ENCODE measurements around the gene SYPL2.

SYPL2 gene

GRCh38 chr1:109479901-109480300, 13.6 kb downstream of the SYPL2 start:
- H3K4me1 ChIP-seq (ENCODE audit: control insufficient read depth in 2 of 2, insufficient read depth in 2 of 2, low read length in 2 of 2), result peaks cover 12 to 13% of the 10 kb centered on the region in 2 donors
- H3K9me3 ChIP-seq (ENCODE audit: control insufficient read depth in 2 of 2, low read length in 2 of 2), result no peaks in the 10 kb centered on the region
- no peak overlapping the region for H3K9ac ChIP-seq (ENCODE audit: low read depth in 1 of 2, low read length in 2 of 2)
- H3K4me3 ChIP-seq (ENCODE audit: low read length in 2 of 2), result no peak overlapping the region
- peaks cover 2 to 3% of the 10 kb centered on the region in 2 donors for H3K27me3 ChIP-seq (ENCODE audit: control insufficient read depth in 2 of 2, insufficient read depth in 2 of 2, low read length in 2 of 2)
- H3K27ac ChIP-seq (ENCODE audit: low read depth in 2 of 2, low read length in 2 of 2), result no peak overlapping the region
- H3K36me3 ChIP-seq (ENCODE audit: control insufficient read depth in 2 of 2, insufficient read depth in 2 of 2, low read length in 2 of 2), result no peaks in the 10 kb centered on the region

- no peaks in the 10 kb centered on the region for H3K9me3 ChIP-seq (ENCODE audit: control insufficient read depth in 2 of 2, low read length in 2 of 2)
- no peaks in the 10 kb centered on the region for H3K36me3 ChIP-seq (ENCODE audit: control insufficient read depth in 2 of 2, insufficient read depth in 2 of 2, low read length in 2 of 2)
- peaks cover 12 to 13% of the 10 kb centered on the region in 2 donors for H3K4me1 ChIP-seq (ENCODE audit: control insufficient read depth in 2 of 2, insufficient read depth in 2 of 2, low read length in 2 of 2)
- H3K27me3 ChIP-seq (ENCODE audit: control insufficient read depth in 2 of 2, insufficient read depth in 2 of 2, low read length in 2 of 2), result peaks cover 2 to 3% of the 10 kb centered on the region in 2 donors
- H3K9ac ChIP-seq (ENCODE audit: low read depth in 1 of 2, low read length in 2 of 2), result no peak overlapping the region
- no peak overlapping the region for H3K27ac ChIP-seq (ENCODE audit: low read depth in 2 of 2, low read length in 2 of 2)
- H3K4me3 ChIP-seq (ENCODE audit: low read length in 2 of 2), result no peak overlapping the region
These were observed 15.3 kb downstream of the SYPL2 start for GRCh38 chr1:109481646-109482045.

DNA sequence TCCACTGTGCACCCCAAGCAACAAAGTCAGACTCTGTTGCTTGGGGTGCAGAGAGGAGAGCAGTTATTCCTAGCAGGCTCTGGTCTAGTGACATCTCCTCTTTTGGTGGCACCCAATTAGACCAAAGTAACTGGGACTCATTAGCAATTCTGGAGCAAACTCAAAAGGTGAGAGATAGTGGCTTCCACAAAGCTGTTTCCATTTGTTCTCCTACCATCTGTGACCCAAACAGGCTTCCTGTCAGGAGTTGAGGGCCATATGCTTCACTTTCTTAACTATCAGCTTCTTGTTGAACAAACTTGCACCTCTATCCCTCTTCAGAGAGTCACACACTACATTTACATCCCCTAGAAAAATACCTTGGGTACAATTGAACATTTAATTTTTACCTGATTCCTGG, 15.9 kb downstream of the SYPL2 start:
- Histone ChIP-seq H3K36me3 (ENCODE audit: control insufficient read depth in 2 of 2, insufficient read depth in 2 of 2, low read length in 2 of 2) (no peaks in the 10 kb centered on the region), H3K9me3 (ENCODE audit: control insufficient read depth in 2 of 2, low read length in 2 of 2) (no peaks in the 10 kb centered on the region), H3K9ac (ENCODE audit: low read depth in 1 of 2, low read length in 2 of 2) (no peak overlapping the region), H3K27ac (ENCODE audit: low read depth in 2 of 2, low read length in 2 of 2) (no peak overlapping the region), H3K27me3 (ENCODE audit: control insufficient read depth in 2 of 2, insufficient read depth in 2 of 2, low read length in 2 of 2) (peaks cover 2 to 3% of the 10 kb centered on the region in 2 donors), H3K4me1 (ENCODE audit: control insufficient read depth in 2 of 2, insufficient read depth in 2 of 2, low read length in 2 of 2) (peaks cover 12 to 13% of the 10 kb centered on the region in 2 donors), H3K4me3 (ENCODE audit: low read length in 2 of 2) (no peak overlapping the region)

DNA sequence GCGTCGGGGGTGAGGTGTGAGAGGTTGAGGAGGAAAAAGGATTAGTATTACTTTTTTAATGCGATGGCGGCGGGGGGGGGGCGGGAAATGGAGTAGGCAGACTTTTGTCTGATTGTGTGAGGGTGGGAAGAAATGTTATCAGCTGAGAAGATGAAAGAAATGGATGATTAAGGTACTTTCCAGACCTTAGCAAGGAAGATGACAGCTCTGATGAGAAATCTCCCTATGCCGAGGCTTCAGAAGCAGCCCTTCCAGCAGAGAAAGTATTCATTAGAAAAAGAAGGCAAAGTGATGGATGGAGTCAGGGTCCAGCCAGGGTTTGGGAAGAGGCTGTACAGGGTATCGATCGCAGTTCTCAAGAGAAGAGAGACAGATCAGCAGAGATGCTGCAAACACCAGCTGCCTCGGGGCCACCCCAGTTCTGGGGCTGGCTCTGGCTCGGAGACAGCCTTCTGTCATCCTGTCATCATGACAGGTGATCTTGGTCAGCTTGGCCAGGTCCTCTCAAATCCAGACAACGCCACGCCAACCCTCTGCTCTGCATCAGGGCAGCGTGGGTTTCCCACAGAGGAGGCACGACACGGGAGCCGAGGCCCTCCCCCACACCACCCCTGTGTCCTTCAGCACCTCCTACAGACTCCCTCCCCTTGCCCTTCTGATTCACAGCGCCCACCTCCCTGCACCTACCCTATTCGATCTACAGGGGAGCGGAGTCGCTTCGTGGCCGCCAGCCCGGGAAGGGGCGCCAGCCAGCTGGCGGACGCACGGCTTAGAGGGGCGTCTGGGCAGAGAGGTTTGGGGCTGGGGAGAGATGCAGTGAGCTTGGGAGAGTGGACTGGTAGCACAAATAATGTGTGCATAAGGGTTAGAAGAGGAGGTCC, 16.7 kb downstream of the SYPL2 start:
- peaks cover 2 to 3% of the 10 kb centered on the region in 2 donors for H3K27me3 ChIP-seq (ENCODE audit: control insufficient read depth in 2 of 2, insufficient read depth in 2 of 2, low read length in 2 of 2)
- peaks cover 12 to 13% of the 10 kb centered on the region in 2 donors for H3K4me1 ChIP-seq (ENCODE audit: control insufficient read depth in 2 of 2, insufficient read depth in 2 of 2, low read length in 2 of 2)
- peak overlapping the region; percentile 75 to 90 for H3K4me3 ChIP-seq (ENCODE audit: low read length in 2 of 2)
- peak overlapping the region in 1 of 2 donors; percentile 14 for H3K9ac ChIP-seq (ENCODE audit: low read depth in 1 of 2, low read length in 2 of 2)
- H3K9me3 ChIP-seq (ENCODE audit: control insufficient read depth in 2 of 2, low read length in 2 of 2), result no peaks in the 10 kb centered on the region
- no peaks in the 10 kb centered on the region for H3K36me3 ChIP-seq (ENCODE audit: control insufficient read depth in 2 of 2, insufficient read depth in 2 of 2, low read length in 2 of 2)
- no peak overlapping the region for H3K27ac ChIP-seq (ENCODE audit: low read depth in 2 of 2, low read length in 2 of 2)

DNA sequence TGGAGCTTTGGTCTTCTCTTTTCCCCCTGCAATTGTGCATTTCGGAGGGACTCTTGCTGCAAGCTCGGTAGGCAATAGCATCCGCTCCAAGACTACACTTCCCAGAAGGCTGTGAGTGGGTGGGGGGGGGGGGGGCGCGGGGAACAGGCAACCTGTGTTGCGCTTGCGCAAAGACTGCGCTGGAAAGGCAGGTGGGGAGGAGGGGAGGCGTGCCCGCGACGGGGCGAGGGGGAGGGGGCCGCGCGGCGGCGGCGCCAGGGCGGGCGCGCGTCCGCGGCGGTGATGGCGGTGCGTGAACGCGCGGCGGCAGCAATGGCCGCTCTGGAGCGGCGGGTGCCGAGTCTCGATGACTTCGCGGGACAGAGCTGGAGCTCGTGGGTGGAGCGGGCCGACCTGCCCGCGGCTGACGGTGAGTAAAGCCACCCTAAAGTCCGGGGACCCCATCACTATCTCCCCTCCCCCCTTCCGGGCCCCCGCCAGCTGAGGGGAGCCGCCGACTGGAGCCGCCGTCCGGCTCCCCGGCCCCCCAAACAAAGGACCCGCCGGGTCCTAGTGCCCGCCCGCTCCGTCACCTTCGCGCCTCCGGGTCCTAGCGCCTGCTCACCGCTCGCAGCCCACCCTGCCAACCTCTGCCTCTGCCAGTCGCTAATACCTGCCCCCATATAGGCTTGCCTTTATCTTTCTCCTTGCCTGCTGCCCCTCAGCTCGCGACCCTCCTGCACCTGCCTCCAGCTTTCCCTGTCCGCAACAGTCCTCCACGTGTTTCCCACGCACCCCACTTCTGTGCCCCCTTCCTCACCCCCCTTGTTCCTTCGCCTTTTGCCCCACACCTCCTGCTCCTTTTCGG, 17.5 kb downstream of the SYPL2 start, which contains the start of gene ATXN7L2:
Gene ATXN7L2 (plus strand): TSS at position 234 of the 847 bp plus-strand sequence. CDS start 49 bp downstream, at position 283.
- Histone ChIP-seq H3K27me3 (ENCODE audit: control insufficient read depth in 2 of 2, insufficient read depth in 2 of 2, low read length in 2 of 2) (peaks cover 2 to 3% of the 10 kb centered on the region in 2 donors), H3K4me1 (ENCODE audit: control insufficient read depth in 2 of 2, insufficient read depth in 2 of 2, low read length in 2 of 2) (peaks cover 12 to 13% of the 10 kb centered on the region in 2 donors), H3K27ac (ENCODE audit: low read depth in 2 of 2, low read length in 2 of 2) (peak within 1 kb of the TSS; percentile 86 to 90), H3K4me3 (ENCODE audit: low read length in 2 of 2) (peak within 1 kb of the TSS; percentile 75 to 90), H3K9me3 (ENCODE audit: control insufficient read depth in 2 of 2, low read length in 2 of 2) (no peaks in the 10 kb centered on the region), H3K9ac (ENCODE audit: low read depth in 1 of 2, low read length in 2 of 2) (peak within 1 kb of the TSS; percentile 70 to 73), H3K36me3 (ENCODE audit: control insufficient read depth in 2 of 2, insufficient read depth in 2 of 2, low read length in 2 of 2) (no peaks in the 10 kb centered on the region)

DNA sequence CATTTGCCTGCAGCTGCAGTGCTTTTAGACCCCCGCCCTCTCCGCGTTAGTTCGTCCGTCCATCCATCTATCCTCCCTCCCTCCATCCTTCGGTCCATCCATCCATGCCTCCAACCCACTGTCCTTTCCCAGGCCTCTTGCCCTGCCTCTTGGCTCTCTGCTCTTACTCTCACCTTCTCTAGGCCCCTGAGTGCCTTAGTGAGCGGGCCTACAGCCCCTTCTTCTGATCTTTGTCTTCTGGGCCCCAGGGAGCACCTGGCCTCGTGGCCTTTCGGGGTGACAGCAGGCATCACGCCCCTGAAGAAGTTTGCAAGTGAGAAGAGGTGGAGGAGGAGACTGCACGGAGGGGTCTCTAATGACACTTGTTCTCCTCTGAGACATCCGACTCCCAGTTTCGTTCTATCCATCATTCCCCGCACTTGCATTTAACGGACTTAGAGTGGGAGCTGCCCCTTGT, 18.2 kb downstream of the SYPL2 start:
- H3K36me3 ChIP-seq (ENCODE audit: control insufficient read depth in 2 of 2, insufficient read depth in 2 of 2, low read length in 2 of 2), result no peaks in the 10 kb centered on the region
- peaks cover 12 to 13% of the 10 kb centered on the region in 2 donors for H3K4me1 ChIP-seq (ENCODE audit: control insufficient read depth in 2 of 2, insufficient read depth in 2 of 2, low read length in 2 of 2)
- no peak overlapping the region for H3K27ac ChIP-seq (ENCODE audit: low read depth in 2 of 2, low read length in 2 of 2)
- H3K27me3 ChIP-seq (ENCODE audit: control insufficient read depth in 2 of 2, insufficient read depth in 2 of 2, low read length in 2 of 2), result peaks cover 2 to 3% of the 10 kb centered on the region in 2 donors
- H3K9ac ChIP-seq (ENCODE audit: low read depth in 1 of 2, low read length in 2 of 2), result peak overlapping the region; percentile 70 to 73
- peak overlapping the region; percentile 69 to 83 for H3K4me3 ChIP-seq (ENCODE audit: low read length in 2 of 2)
- H3K9me3 ChIP-seq (ENCODE audit: control insufficient read depth in 2 of 2, low read length in 2 of 2), result no peaks in the 10 kb centered on the region

- peak overlapping the region in 1 of 2 donors; percentile 83 for H3K4me3 ChIP-seq (ENCODE audit: low read length in 2 of 2)
- H3K4me1 ChIP-seq (ENCODE audit: control insufficient read depth in 2 of 2, insufficient read depth in 2 of 2, low read length in 2 of 2), result peaks cover 12 to 13% of the 10 kb centered on the region in 2 donors
- no peak overlapping the region for H3K27ac ChIP-seq (ENCODE audit: low read depth in 2 of 2, low read length in 2 of 2)
- no peaks in the 10 kb centered on the region for H3K9me3 ChIP-seq (ENCODE audit: control insufficient read depth in 2 of 2, low read length in 2 of 2)
- H3K9ac ChIP-seq (ENCODE audit: low read depth in 1 of 2, low read length in 2 of 2), result no peak overlapping the region
- peaks cover 2 to 3% of the 10 kb centered on the region in 2 donors for H3K27me3 ChIP-seq (ENCODE audit: control insufficient read depth in 2 of 2, insufficient read depth in 2 of 2, low read length in 2 of 2)
- no peaks in the 10 kb centered on the region for H3K36me3 ChIP-seq (ENCODE audit: control insufficient read depth in 2 of 2, insufficient read depth in 2 of 2, low read length in 2 of 2)
These were observed 18.7 kb downstream of the SYPL2 start for GRCh38 chr1:109485001-109485400.

GRCh38 chr1:109487261-109487660, 20.9 kb downstream of the SYPL2 start:
- no peak overlapping the region for H3K27ac ChIP-seq (ENCODE audit: low read depth in 2 of 2, low read length in 2 of 2)
- H3K4me3 ChIP-seq (ENCODE audit: low read length in 2 of 2), result no peak overlapping the region
- peaks cover 12 to 13% of the 10 kb centered on the region in 2 donors for H3K4me1 ChIP-seq (ENCODE audit: control insufficient read depth in 2 of 2, insufficient read depth in 2 of 2, low read length in 2 of 2)
- no peaks in the 10 kb centered on the region for H3K36me3 ChIP-seq (ENCODE audit: control insufficient read depth in 2 of 2, insufficient read depth in 2 of 2, low read length in 2 of 2)
- no peak overlapping the region for H3K9ac ChIP-seq (ENCODE audit: low read depth in 1 of 2, low read length in 2 of 2)
- peaks cover 0 to 2% of the 10 kb centered on the region in 2 donors for H3K27me3 ChIP-seq (ENCODE audit: control insufficient read depth in 2 of 2, insufficient read depth in 2 of 2, low read length in 2 of 2)
- H3K9me3 ChIP-seq (ENCODE audit: control insufficient read depth in 2 of 2, low read length in 2 of 2), result no peaks in the 10 kb centered on the region

DNA sequence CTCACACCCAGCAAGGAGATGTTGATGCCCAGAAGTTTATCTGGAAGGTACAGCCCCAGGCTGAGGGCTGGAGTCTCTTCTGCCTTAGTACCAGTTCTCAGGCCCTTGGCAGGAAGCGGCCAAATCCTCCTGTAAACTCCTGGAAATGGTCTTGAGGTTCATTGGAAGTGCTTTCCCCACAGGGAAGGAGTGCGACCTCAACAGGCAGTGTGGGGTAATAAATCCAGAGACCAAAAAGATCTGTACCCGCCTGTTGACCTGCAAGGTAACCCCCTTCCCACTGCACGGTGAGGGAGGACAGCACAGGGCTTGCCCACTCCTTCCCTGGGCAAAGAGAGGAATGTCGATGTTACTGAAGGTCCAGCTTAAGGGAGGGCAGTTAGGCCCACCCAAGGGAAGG, 21.9 kb downstream of the SYPL2 start:
- H3K36me3 ChIP-seq (ENCODE audit: control insufficient read depth in 2 of 2, insufficient read depth in 2 of 2, low read length in 2 of 2), result no peaks in the 10 kb centered on the region
- no peaks in the 10 kb centered on the region for H3K9me3 ChIP-seq (ENCODE audit: control insufficient read depth in 2 of 2, low read length in 2 of 2)
- no peak overlapping the region for H3K27ac ChIP-seq (ENCODE audit: low read depth in 2 of 2, low read length in 2 of 2)
- H3K4me3 ChIP-seq (ENCODE audit: low read length in 2 of 2), result no peak overlapping the region
- H3K9ac ChIP-seq (ENCODE audit: low read depth in 1 of 2, low read length in 2 of 2), result no peak overlapping the region
- no peaks in the 10 kb centered on the region for H3K27me3 ChIP-seq (ENCODE audit: control insufficient read depth in 2 of 2, insufficient read depth in 2 of 2, low read length in 2 of 2)
- peaks cover 8 to 9% of the 10 kb centered on the region in 2 donors for H3K4me1 ChIP-seq (ENCODE audit: control insufficient read depth in 2 of 2, insufficient read depth in 2 of 2, low read length in 2 of 2)
